Urinary bladder (tissue), 4 donors: ENCODE data around the gene GNAI3. TPM values are rescaled to one million over a fixed set of nuclear protein-coding genes. Genes with fewer than 3 reads are reported as not detected.

Source experiments
- DNase-seq: peaks from one replicate; pipeline ENCODE4 v3.0.0-alpha.2; 2015; ENCODE audit errors: extremely low spot score
- H3K27ac ChIP-seq: one replicate; pipeline ENCODE4 v1.5.1; 2013; ENCODE audit warnings: low read depth, mild to moderate bottlenecking, moderate library complexity
- H3K36me3 ChIP-seq: one replicate; pipeline ENCODE4 v1.6.1; 2013; ENCODE audit warnings: mild to moderate bottlenecking, moderate library complexity; ENCODE audit not compliant: insufficient read depth
- H3K4me1 ChIP-seq: one replicate; pipeline ENCODE4 v1.6.1; 2013; ENCODE audit warnings: mild to moderate bottlenecking, moderate library complexity; ENCODE audit not compliant: insufficient read depth
- H3K4me3 ChIP-seq: one replicate; pipeline ENCODE4 v1.5.1; 2013; ENCODE audit warnings: low read depth, low read length
- WGBS: extraction: QIAGEN DNeasy Blood & Tissue Kit; methylation state at CpG from one replicate; pipeline ENCODE4 v1.1.7; 2013; 5-methylcytosine and 5-hydroxymethylcytosine counted together
- polyA plus RNA-seq: library from polyadenylated mRNA; stranded (reverse); fragments of 200-250 nt; gene quantifications from one replicate; pipeline ENCODE4 v1.2.3, GENCODE V29; 2013
- total RNA-seq: library from RNA; depleted of rRNA; stranded (reverse); fragments of >200 nt; gene quantifications from one replicate; pipeline ENCODE4 v1.2.3, GENCODE V29; 2014
- donor health status: healthy with polysubstance abuse.
- donor health status: healthy.

The GNAI3 gene
- total and polyA plus RNA-seq, 2 donors: 5.1 to 17.4 TPM

GRCh38 chr1:109573785-109574184 lies 25.4 kb downstream of the GNAI3 start:
- Histone ChIP-seq H3K27ac (no peak overlapping the region), H3K36me3 (no peaks in the 10 kb centered on the region), H3K4me1 (no peaks in the 10 kb centered on the region), H3K4me3 (no peak overlapping the region)
- WGBS: 67% methylated on average over 2 of the region's 2 CpGs
- DNase-seq: no peak

GRCh38 chr1:109578947-109579443 lies 30.6 kb downstream of the GNAI3 start:
- no peak overlapping the region for H3K27ac ChIP-seq
- WGBS: 50% methylated on average over 3 of the region's 3 CpGs
- no peaks in the 10 kb centered on the region for H3K4me1 ChIP-seq
- H3K36me3 ChIP-seq: no peaks in the 10 kb centered on the region
- H3K4me3 ChIP-seq: no peak overlapping the region
- no peak for DNase-seq

GRCh38 chr1:109579491-109579890 lies 31.1 kb downstream of the GNAI3 start:
- 46% methylated on average over 1 of the region's 1 CpG for WGBS
- Histone ChIP-seq H3K4me3 (no peak overlapping the region), H3K4me1 (no peaks in the 10 kb centered on the region), H3K27ac (no peak overlapping the region), H3K36me3 (no peaks in the 10 kb centered on the region)
- DNase-seq: no peak

GRCh38 chr1:109582021-109582420 lies 33.6 kb downstream of the GNAI3 start:
- peaks cover 4% of the 10 kb centered on the region for H3K36me3 ChIP-seq
- H3K27ac ChIP-seq: no peak overlapping the region
- H3K4me1 ChIP-seq: no peaks in the 10 kb centered on the region
- DNase-seq: no peak
- H3K4me3 ChIP-seq: no peak overlapping the region
- 93% methylated on average over 2 of the region's 2 CpGs for WGBS

- H3K4me1 ChIP-seq: no peaks in the 10 kb centered on the region
- no peak overlapping the region for H3K4me3 ChIP-seq
- DNase-seq: no peak
- 88% methylated on average over 1 of the region's 1 CpG for WGBS
- no peak overlapping the region for H3K27ac ChIP-seq
- peaks cover 4% of the 10 kb centered on the region for H3K36me3 ChIP-seq
Measured at GRCh38 chr1:109584766-109585165, 36.4 kb downstream of the GNAI3 start.

GRCh38 chr1:109586055-109586454 lies 37.6 kb downstream of the GNAI3 start:
- WGBS: 94% methylated on average over 3 of the region's 3 CpGs
- peaks cover 4% of the 10 kb centered on the region for H3K36me3 ChIP-seq

GRCh38 chr1:109589177-109589576 lies 40.8 kb downstream of the GNAI3 start:
- DNase-seq: no peak
- Histone ChIP-seq H3K4me1 (no peaks in the 10 kb centered on the region), H3K36me3 (peaks cover 4% of the 10 kb centered on the region), H3K4me3 (no peak overlapping the region), H3K27ac (no peak overlapping the region)
- 81% methylated on average over 3 of the region's 3 CpGs for WGBS

More at GRCh38 chr1:109586055-109586454, 37.6 kb downstream of the GNAI3 start:
- Histone ChIP-seq H3K4me3 (no peak overlapping the region), H3K27ac (no peak overlapping the region), H3K4me1 (no peaks in the 10 kb centered on the region)
- no peak for DNase-seq

- H3K4me1 ChIP-seq: no peaks in the 10 kb centered on the region
- no peak for DNase-seq
- H3K36me3 ChIP-seq: peaks cover 3% of the 10 kb centered on the region
- no peak overlapping the region for H3K27ac ChIP-seq
- H3K4me3 ChIP-seq: no peak overlapping the region
Measured at GRCh38 chr1:109589679-109590078, 41.3 kb downstream of the GNAI3 start.

GRCh38 chr1:109592916-109593315 lies 44.5 kb downstream of the GNAI3 start:
- Histone ChIP-seq H3K4me3 (no peak overlapping the region), H3K4me1 (no peaks in the 10 kb centered on the region), H3K36me3 (no peaks in the 10 kb centered on the region), H3K27ac (no peak overlapping the region)
- no peak for DNase-seq

GRCh38 chr1:109595531-109595930 lies 47.1 kb downstream of the GNAI3 start:
- no peak for DNase-seq
- WGBS: 85% methylated on average over 2 of the region's 2 CpGs
- Histone ChIP-seq H3K27ac (no peak overlapping the region), H3K36me3 (no peaks in the 10 kb centered on the region), H3K4me3 (no peak overlapping the region), H3K4me1 (no peaks in the 10 kb centered on the region)

GRCh38 chr1:109598156-109598555 lies 49.7 kb downstream of the GNAI3 start:
- Histone ChIP-seq H3K4me1 (no peaks in the 10 kb centered on the region), H3K4me3 (no peak overlapping the region), H3K36me3 (no peaks in the 10 kb centered on the region), H3K27ac (no peak overlapping the region)
- 45% methylated on average over 1 of the region's 1 CpG for WGBS
- DNase-seq: no peak

GRCh38 chr1:109598655-109599054 lies 50.2 kb downstream of the GNAI3 start:
- Histone ChIP-seq H3K36me3 (peaks cover under 1% of the 10 kb centered on the region), H3K4me3 (no peak overlapping the region), H3K27ac (no peak overlapping the region), H3K4me1 (no peaks in the 10 kb centered on the region)
- DNase-seq: no peak
- 60% methylated on average over 5 of the region's 5 CpGs for WGBS

GRCh38 chr1:109603229-109603628 lies 54.8 kb downstream of the GNAI3 start:
- H3K36me3 ChIP-seq: peaks cover 3% of the 10 kb centered on the region
- H3K4me1 ChIP-seq: no peaks in the 10 kb centered on the region
- no peak for DNase-seq
- WGBS: 95% methylated on average over 3 of the region's 3 CpGs
- H3K27ac ChIP-seq: no peak overlapping the region
- no peak overlapping the region for H3K4me3 ChIP-seq

GRCh38 chr1:109605381-109605780 lies 57.0 kb downstream of the GNAI3 start:
- Histone ChIP-seq H3K27ac (no peak overlapping the region), H3K36me3 (peaks cover 3% of the 10 kb centered on the region), H3K4me1 (no peaks in the 10 kb centered on the region), H3K4me3 (no peak overlapping the region)
- WGBS: 97% methylated on average over 1 of the region's 1 CpG
- no peak for DNase-seq

GRCh38 chr1:109609881-109610280 lies 61.5 kb downstream of the GNAI3 start:
- WGBS: 96% methylated on average over 3 of the region's 3 CpGs
- H3K4me1 ChIP-seq: no peaks in the 10 kb centered on the region
- no peak for DNase-seq
- H3K27ac ChIP-seq: no peak overlapping the region
- no peak overlapping the region for H3K4me3 ChIP-seq
- no peaks in the 10 kb centered on the region for H3K36me3 ChIP-seq
